Trophoblast cell (in vitro differentiated cells and primary cell): Measurements from ENCODE around the gene MS4A3.

Source experiments
- DNase-seq, 2 donors: peaks; one replicate each; pipeline ENCODE4 v3.0.0-alpha.2; 2016
- H2AFZ ChIP-seq: 2 replicates; pipeline ENCODE4 v1.6.1; 2013; ENCODE audit warnings: low read length, moderate library complexity, mild to moderate bottlenecking; ENCODE audit not compliant: insufficient read depth, poor library complexity
- H2AK5ac ChIP-seq: 2 replicates; pipeline ENCODE4 v1.6.1; 2013; ENCODE audit warnings: mild to moderate bottlenecking, low read length
- H2BK120ac ChIP-seq: 2 replicates; pipeline ENCODE4 v1.6.1; 2013; ENCODE audit warnings: low read length, mild to moderate bottlenecking, moderate library complexity; ENCODE audit not compliant: insufficient read depth, poor library complexity
- H2BK12ac ChIP-seq: 2 replicates; pipeline ENCODE4 v1.6.1; 2013; ENCODE audit warnings: mild to moderate bottlenecking, low read length, moderate library complexity
- H2BK5ac ChIP-seq: 2 replicates; pipeline ENCODE4 v1.6.1; 2013; ENCODE audit warnings: low read length, low read depth, moderate library complexity, mild to moderate bottlenecking; ENCODE audit not compliant: poor library complexity
- H3K14ac ChIP-seq: 2 replicates; pipeline ENCODE4 v1.6.1; 2013; ENCODE audit warnings: mild to moderate bottlenecking, low read length
- H3K18ac ChIP-seq: 2 replicates; pipeline ENCODE4 v1.6.1; 2013; ENCODE audit warnings: mild to moderate bottlenecking, low read length
- H3K23ac ChIP-seq: 2 replicates; pipeline ENCODE4 v1.6.1; 2013; ENCODE audit warnings: low read length
- H3K27ac ChIP-seq: 2 replicates; pipeline ENCODE4 v1.5.1; 2013; ENCODE audit warnings: low read depth, mild to moderate bottlenecking, inconsistent platforms, low read length, moderate library complexity
- H3K27me3 ChIP-seq: 2 replicates; pipeline ENCODE4 v1.6.1; 2013; ENCODE audit warnings: inconsistent platforms, mild to moderate bottlenecking, low read length, moderate library complexity; ENCODE audit not compliant: insufficient read depth
- H3K36me3 ChIP-seq, 2 experiments: 1 replicate in 1 of 2; 2 replicates in 1 of 2; pipeline ENCODE4 v1.6.1; 2013; ENCODE audit warnings: low read length in 2 of 2, mild to moderate bottlenecking in 2 of 2, moderate library complexity in 1 of 2; ENCODE audit not compliant: insufficient read depth in 2 of 2, control insufficient read depth in 1 of 2
- H3K4ac ChIP-seq: 2 replicates; pipeline ENCODE4 v1.6.1; 2013; ENCODE audit warnings: low read depth, mild to moderate bottlenecking, low read length, moderate library complexity
- H3K4me1 ChIP-seq, 2 experiments: 1 replicate in 1 of 2; 2 replicates in 1 of 2; pipeline ENCODE4 v1.6.1; 2013; ENCODE audit warnings: low read length in 2 of 2, mild to moderate bottlenecking in 2 of 2, moderate library complexity in 1 of 2; ENCODE audit not compliant: insufficient read depth in 2 of 2, control insufficient read depth in 1 of 2
- H3K4me2 ChIP-seq: 2 replicates; pipeline ENCODE4 v1.6.1; 2013; ENCODE audit warnings: inconsistent platforms, mild to moderate bottlenecking, low read length, moderate library complexity
- H3K4me3 ChIP-seq: 2 replicates; pipeline ENCODE4 v1.5.1; 2013; ENCODE audit warnings: mild to moderate bottlenecking, low read depth, low read length, inconsistent platforms
- H3K79me1 ChIP-seq: one replicate; pipeline ENCODE4 v1.6.1; 2013; ENCODE audit warnings: low read length
- H3K79me2 ChIP-seq: 2 replicates; pipeline ENCODE4 v1.6.1; 2013; ENCODE audit warnings: low read length, mild to moderate bottlenecking; ENCODE audit not compliant: control insufficient read depth, insufficient read depth, poor library complexity
- H3K9ac ChIP-seq: 2 replicates; pipeline ENCODE4 v1.6.1; 2013; ENCODE audit warnings: mild to moderate bottlenecking, low read length
- H3K9me3 ChIP-seq: 2 replicates; pipeline ENCODE4 v1.6.1; 2013; ENCODE audit warnings: low read depth, mild to moderate bottlenecking, control low read depth, inconsistent platforms, low read length; ENCODE audit not compliant: insufficient read depth
- H4K12ac ChIP-seq: 2 replicates; pipeline ENCODE4 v1.6.1; 2013; ENCODE audit warnings: low read depth, mild to moderate bottlenecking, low read length, moderate library complexity
- H4K8ac ChIP-seq: 2 replicates; pipeline ENCODE4 v1.6.1; 2013; ENCODE audit warnings: low read depth, mild to moderate bottlenecking, low read length, moderate library complexity
- H4K91ac ChIP-seq: one replicate; pipeline ENCODE4 v1.6.1; 2013; ENCODE audit warnings: low read depth, mild to moderate bottlenecking, low read length, moderate library complexity
- WGBS: extraction: QIAGEN DNeasy Blood & Tissue Kit; methylation state at CpG from one replicate; pipeline ENCODE4 v1.1.7; 2013; ENCODE audit warnings: missing lambda C conversion rate; ENCODE audit not compliant: insufficient read length, insufficient coverage; ENCODE audit errors: extremely low coverage; 5-methylcytosine and 5-hydroxymethylcytosine counted together

Gene MS4A3

GRCh38 chr11:60059052-60059451 is 2.6 kb downstream of the MS4A3 start:
- Histone ChIP-seq H3K18ac (no peak overlapping the region), H2BK12ac (no peak overlapping the region), H2AK5ac (no peak overlapping the region), H3K23ac (no peak overlapping the region), H3K79me1 (no peaks in the 10 kb centered on the region), H2AFZ (no peak overlapping the region), H4K91ac (no peak overlapping the region), H3K4me2 (no peak overlapping the region), H2BK5ac (no peak overlapping the region), H3K9me3 (no peaks in the 10 kb centered on the region), H3K27ac (no peak overlapping the region), H4K12ac (no peak overlapping the region), H4K8ac (no peak overlapping the region), H3K4me1 (no peaks in the 10 kb centered on the region), H3K27me3 (no peaks in the 10 kb centered on the region), H3K4me3 (no peak overlapping the region), H2BK120ac (no peak overlapping the region), H3K9ac (no peak overlapping the region), H3K14ac (no peak overlapping the region), H3K36me3 (no peaks in the 10 kb centered on the region), H3K79me2 (peaks cover 1% of the 10 kb centered on the region), H3K4ac (no peak overlapping the region)
- WGBS = no CpG with 5 or more reads among the region's 3 CpGs
- no peak for DNase-seq

GRCh38 chr11:60059521-60060240 is 3.2 kb downstream of the MS4A3 start:
- no CpG with 5 or more reads among the region's 4 CpGs for WGBS
- no peaks in the 10 kb centered on the region for H3K36me3 ChIP-seq

GRCh38 chr11:60064111-60064510 is 7.6 kb downstream of the MS4A3 start:
- H3K36me3 ChIP-seq = no peaks in the 10 kb centered on the region
- no peak overlapping the region for H4K91ac ChIP-seq
- no peak overlapping the region for H3K4ac ChIP-seq
- no peak overlapping the region for H2AFZ ChIP-seq
- no peak overlapping the region for H4K12ac ChIP-seq
- no peaks in the 10 kb centered on the region for H3K9me3 ChIP-seq
- H3K4me3 ChIP-seq = no peak overlapping the region
- no CpG with 5 or more reads among the region's 1 CpG for WGBS
- no peaks in the 10 kb centered on the region for H3K79me1 ChIP-seq
- H3K14ac ChIP-seq = no peak overlapping the region
- no peak overlapping the region for H2AK5ac ChIP-seq
- no peak overlapping the region for H3K9ac ChIP-seq
- no peaks in the 10 kb centered on the region for H3K27me3 ChIP-seq
- no peak overlapping the region for H2BK120ac ChIP-seq
- no peak overlapping the region for H3K4me2 ChIP-seq
- no peak for DNase-seq
- H3K27ac ChIP-seq = no peak overlapping the region
- no peak overlapping the region for H3K23ac ChIP-seq
- no peaks in the 10 kb centered on the region for H3K4me1 ChIP-seq
- no peaks in the 10 kb centered on the region for H3K79me2 ChIP-seq
- no peak overlapping the region for H2BK5ac ChIP-seq
- no peak overlapping the region for H4K8ac ChIP-seq
- no peak overlapping the region for H2BK12ac ChIP-seq
- no peak overlapping the region for H3K18ac ChIP-seq

More at GRCh38 chr11:60059521-60060240, 3.2 kb downstream of the MS4A3 start:
- DNase-seq = no peak
- H3K4me2 ChIP-seq = no peak overlapping the region
- no peak overlapping the region for H4K91ac ChIP-seq
- H3K9ac ChIP-seq = no peak overlapping the region
- H3K9me3 ChIP-seq = no peaks in the 10 kb centered on the region
- no peaks in the 10 kb centered on the region for H3K4me1 ChIP-seq
- no peaks in the 10 kb centered on the region for H3K79me1 ChIP-seq
- no peak overlapping the region for H2BK12ac ChIP-seq
- H2BK5ac ChIP-seq = no peak overlapping the region
- peaks cover 1% of the 10 kb centered on the region for H3K79me2 ChIP-seq
- no peak overlapping the region for H3K27ac ChIP-seq
- no peak overlapping the region for H4K12ac ChIP-seq
- H3K4ac ChIP-seq = no peak overlapping the region
- no peak overlapping the region for H3K23ac ChIP-seq
- H3K4me3 ChIP-seq = no peak overlapping the region
- H3K18ac ChIP-seq = no peak overlapping the region
- no peak overlapping the region for H2AFZ ChIP-seq
- H2BK120ac ChIP-seq = no peak overlapping the region
- no peaks in the 10 kb centered on the region for H3K27me3 ChIP-seq
- no peak overlapping the region for H4K8ac ChIP-seq
- no peak overlapping the region for H3K14ac ChIP-seq
- H2AK5ac ChIP-seq = no peak overlapping the region

DNA sequence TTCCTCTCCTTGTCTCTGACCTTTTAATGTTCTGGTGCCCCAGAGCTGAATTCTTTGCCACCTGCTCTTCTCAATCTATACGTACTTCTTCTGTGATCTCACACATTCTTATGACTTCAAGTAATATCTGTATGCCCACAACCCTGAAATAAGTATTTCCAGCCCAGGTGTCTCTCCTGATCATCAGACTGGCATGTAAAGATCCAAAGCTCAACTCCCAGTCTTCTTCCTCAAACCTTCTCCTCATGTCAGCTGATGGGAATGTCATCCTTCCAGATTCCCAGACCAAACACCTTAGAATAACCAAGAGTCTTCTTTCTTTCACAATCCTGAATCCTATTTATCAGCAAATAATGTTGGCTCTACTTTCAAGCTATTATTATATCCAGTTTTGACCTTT is 9.3 kb downstream of the MS4A3 start:
- no peak overlapping the region for H3K9ac ChIP-seq
- no peaks in the 10 kb centered on the region for H3K4me1 ChIP-seq
- H3K14ac ChIP-seq = no peak overlapping the region
- no peak overlapping the region for H3K4me3 ChIP-seq
- no peak overlapping the region for H3K4me2 ChIP-seq
- H3K4ac ChIP-seq = no peak overlapping the region
- H2BK5ac ChIP-seq = no peak overlapping the region
- H3K79me2 ChIP-seq = no peaks in the 10 kb centered on the region
- H3K36me3 ChIP-seq = no peaks in the 10 kb centered on the region
- DNase-seq = peak; percentile 78 to 90
- no peak overlapping the region for H3K23ac ChIP-seq
- H3K9me3 ChIP-seq = no peaks in the 10 kb centered on the region
- no peak overlapping the region for H4K12ac ChIP-seq
- no peak overlapping the region for H2BK12ac ChIP-seq
- H3K27ac ChIP-seq = no peak overlapping the region
- no peak overlapping the region for H2AFZ ChIP-seq
- H4K8ac ChIP-seq = no peak overlapping the region
- no peak overlapping the region for H3K18ac ChIP-seq
- H3K79me1 ChIP-seq = no peaks in the 10 kb centered on the region
- WGBS = no CpG with 5 or more reads among the region's 1 CpG
- H2AK5ac ChIP-seq = no peak overlapping the region
- H2BK120ac ChIP-seq = no peak overlapping the region
- no peak overlapping the region for H4K91ac ChIP-seq
- no peaks in the 10 kb centered on the region for H3K27me3 ChIP-seq
